GM12875 (cell line): ENCODE measurements around the gene SLC2A2.

ENCODE experiments used
- H3K4me3 ChIP-seq: one replicate; pipeline ENCODE4 v1.5.1; 2011; ENCODE audit warnings: low read depth, low read length, control low read depth
- TF ChIP-seq, protein P1 (sequence below): IDR thresholded peaks from 2 replicates; pipeline ENCODE4 v1.5.1; 2011; ENCODE audit warnings: low read depth, mild to moderate bottlenecking, control low read depth, inconsistent platforms, low read length, moderate library complexity, borderline replicate concordance; ENCODE audit not compliant: insufficient read depth

Gene SLC2A2

DNA sequence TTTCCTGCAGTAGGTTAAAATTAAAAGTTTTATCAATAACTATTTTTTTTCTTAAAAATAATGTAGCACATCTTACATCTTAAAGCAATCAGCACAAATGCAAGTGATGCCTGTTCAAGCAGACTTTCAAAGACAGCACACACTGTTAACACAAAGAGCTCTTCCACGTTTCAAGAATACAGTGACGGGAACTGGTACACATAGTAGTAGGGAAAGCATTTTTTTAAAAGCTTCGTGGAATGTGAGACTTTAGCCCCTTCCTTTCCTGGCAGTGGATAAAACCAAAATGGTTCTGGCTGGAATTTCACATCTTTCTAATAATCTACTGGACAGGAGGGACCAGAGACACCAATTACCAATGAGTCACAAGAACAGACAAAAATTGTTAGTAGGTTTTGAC lies 33.5 kb upstream of the SLC2A2 start:
- H3K4me3 ChIP-seq = no peak overlapping the region
- TF ChIP-seq, protein P1, sequence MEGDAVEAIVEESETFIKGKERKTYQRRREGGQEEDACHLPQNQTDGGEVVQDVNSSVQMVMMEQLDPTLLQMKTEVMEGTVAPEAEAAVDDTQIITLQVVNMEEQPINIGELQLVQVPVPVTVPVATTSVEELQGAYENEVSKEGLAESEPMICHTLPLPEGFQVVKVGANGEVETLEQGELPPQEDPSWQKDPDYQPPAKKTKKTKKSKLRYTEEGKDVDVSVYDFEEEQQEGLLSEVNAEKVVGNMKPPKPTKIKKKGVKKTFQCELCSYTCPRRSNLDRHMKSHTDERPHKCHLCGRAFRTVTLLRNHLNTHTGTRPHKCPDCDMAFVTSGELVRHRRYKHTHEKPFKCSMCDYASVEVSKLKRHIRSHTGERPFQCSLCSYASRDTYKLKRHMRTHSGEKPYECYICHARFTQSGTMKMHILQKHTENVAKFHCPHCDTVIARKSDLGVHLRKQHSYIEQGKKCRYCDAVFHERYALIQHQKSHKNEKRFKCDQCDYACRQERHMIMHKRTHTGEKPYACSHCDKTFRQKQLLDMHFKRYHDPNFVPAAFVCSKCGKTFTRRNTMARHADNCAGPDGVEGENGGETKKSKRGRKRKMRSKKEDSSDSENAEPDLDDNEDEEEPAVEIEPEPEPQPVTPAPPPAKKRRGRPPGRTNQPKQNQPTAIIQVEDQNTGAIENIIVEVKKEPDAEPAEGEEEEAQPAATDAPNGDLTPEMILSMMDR = no peak

DNA sequence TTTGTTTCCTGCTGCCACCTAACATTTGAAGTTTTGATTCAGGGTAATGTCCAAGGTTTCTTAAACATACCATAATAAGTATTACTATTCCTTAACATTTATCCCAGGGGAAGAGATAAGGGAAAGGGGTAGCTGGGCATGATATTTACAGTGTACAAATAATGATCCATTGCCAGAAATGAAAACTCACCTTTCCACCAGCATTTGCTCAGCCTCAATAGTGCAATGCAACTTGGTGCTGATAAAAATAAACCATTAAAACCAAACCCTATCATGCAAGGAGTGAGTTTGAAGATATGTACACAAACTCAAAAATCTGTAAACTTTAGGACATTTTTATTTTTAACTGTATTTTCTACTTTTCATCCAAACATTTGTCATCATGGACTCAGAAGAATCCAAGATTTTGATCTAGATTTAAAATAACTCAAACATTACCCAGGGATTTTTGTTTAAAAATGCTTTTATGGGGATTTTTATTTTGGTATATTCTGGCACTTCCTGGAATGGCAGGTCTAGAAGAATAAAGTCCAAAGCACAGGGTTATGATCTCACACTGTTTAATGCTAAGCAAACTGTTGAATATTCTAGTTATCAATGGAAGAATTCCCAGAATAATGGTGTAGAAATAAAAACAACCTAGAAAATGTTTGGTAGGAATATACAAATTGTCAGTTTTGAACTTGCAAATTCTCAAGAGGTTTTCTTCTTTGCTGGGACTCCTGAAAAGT lies 32.5 kb upstream of the SLC2A2 start:
- TF ChIP-seq, protein P1 = no peak
- no peak overlapping the region for H3K4me3 ChIP-seq

DNA sequence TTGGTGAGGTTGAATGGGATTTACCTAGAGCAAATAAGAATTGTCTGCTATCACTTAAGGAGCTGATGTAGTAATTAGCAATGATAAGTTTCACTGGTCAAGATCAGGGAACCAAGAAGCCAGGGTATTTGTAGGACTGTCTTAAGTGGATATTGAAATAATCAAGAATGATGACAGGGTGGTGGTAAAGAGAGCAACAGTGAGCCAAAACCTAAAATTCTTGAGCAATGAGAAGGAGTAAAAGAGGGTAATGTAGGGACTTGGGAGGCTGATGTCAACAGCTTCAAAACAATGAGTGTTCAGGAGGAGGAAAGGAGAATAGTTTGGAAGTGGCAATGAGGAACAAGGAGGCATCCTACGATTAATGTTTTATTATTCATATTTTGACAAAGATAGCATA lies 31.5 kb upstream of the SLC2A2 start:
- no peak overlapping the region for H3K4me3 ChIP-seq
- TF ChIP-seq, protein P1 = no peak

DNA sequence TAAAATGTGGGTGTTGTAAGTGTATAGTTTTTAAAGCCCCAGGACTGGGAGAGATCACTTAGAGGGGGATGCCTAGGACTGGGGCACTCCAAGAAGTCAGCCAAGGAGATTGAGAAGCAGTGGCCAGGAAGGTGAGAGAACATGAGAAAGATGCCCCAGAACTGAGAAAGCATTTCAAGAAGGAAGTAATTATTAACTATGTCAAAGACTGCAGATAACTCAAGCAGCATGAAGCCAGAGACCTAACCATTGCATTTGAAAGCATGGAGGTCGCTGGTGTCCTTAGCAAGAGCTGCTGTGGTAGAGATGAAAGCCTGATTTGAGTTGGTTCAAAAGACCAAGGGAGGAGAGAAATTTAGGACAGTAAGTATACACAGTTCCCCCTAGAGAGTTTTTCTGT lies 30.6 kb upstream of the SLC2A2 start:
- H3K4me3 ChIP-seq = no peak overlapping the region
- TF ChIP-seq, protein P1 = no peak

DNA sequence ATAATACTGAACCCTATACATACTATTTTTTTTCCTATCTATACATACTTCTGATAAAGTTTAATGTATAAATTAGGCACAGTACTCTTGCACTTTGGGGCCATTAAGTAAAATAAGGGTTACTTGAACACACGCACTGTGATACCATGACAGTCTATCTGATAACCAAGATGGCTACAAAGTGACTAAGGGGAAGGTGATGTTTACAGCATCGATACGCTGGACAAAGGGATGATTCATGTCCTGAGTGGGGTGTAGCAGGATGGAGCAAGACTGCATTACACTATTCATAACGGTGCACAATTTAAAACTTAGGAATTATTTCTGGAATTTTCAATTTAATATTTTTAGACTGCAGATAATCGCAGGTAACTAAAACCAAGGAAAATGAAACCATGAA lies 30.0 kb upstream of the SLC2A2 start:
- TF ChIP-seq, protein P1 = no peak
- H3K4me3 ChIP-seq = no peak overlapping the region

DNA sequence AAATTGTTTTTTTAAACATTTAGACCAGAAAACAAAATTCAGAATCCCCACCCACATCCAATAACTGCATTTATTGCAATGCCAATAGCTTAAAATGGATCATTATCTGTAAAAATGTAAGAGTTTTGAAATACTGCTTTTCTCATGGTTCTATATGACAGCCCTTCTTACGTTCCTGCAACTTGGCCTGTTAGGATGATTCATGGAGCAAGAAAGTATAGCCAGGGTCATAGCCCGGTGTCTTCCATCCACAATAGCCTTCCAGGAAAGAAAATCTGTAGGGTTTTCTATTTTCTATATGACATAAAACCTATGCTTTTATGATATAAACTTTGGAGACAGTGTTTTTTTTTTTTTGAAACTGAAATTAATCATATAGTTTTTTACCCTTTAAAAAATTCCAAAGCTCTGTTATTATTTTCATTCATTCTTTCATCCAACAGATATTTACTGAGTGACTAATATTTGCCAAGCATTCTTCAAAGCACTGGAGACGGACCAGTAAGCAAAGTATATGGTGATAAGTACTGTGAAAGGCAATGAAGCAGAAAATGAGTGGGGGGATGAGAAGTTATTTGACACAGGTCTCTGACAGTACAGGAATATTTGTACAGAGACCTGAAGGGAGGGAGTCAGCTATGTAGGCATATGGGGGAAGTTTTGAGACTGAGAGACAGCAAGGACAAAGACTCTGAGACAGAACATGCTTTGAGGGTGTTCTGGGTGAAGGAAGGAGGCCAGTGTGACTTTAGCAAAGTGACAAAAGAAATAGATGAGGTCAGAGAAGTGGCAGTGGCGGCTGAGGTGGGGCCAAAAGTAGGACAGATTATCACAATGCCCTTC lies 29.0 kb upstream of the SLC2A2 start:
- TF ChIP-seq, protein P1 = no peak
- H3K4me3 ChIP-seq = no peak overlapping the region
